KG1 (cell line): ENCODE measurements around the gene NPC1.
"Not testable (repeated sequence)": the region's sequence is repeated elsewhere in the genome, so short reads cannot be mapped to it uniquely, and the experiment has no call there.

Experiments
- DNase-seq: peaks from one replicate; lab custom pipeline; 2025; lab: John Stamatoyannopoulos, UW

The NPC1 gene

GRCh38 chr18:23523429-23524212 lies 62.7 kb downstream of the NPC1 start:
- DNase-seq, result no peak

GRCh38 chr18:23521907-23522306 lies 64.4 kb downstream of the NPC1 start:
- no peak for DNase-seq

- DNase-seq, result no peak
Observed at GRCh38 chr18:23521271-23521670, 65.0 kb downstream of the NPC1 start.

- DNase-seq, result no peak
Observed at GRCh38 chr18:23519734-23520133, 66.6 kb downstream of the NPC1 start.

GRCh38 chr18:23515911-23516546 lies 70.3 kb downstream of the NPC1 start:
- peak; percentile 51 for DNase-seq

- DNase-seq, result no peak
Observed at GRCh38 chr18:23512641-23513040, 73.7 kb downstream of the NPC1 start.

- not testable (repeated sequence) for DNase-seq
Observed at GRCh38 chr18:23512216-23512615, 74.1 kb downstream of the NPC1 start.

GRCh38 chr18:23510923-23511322 lies 75.4 kb downstream of the NPC1 start:
- DNase-seq, result not testable (repeated sequence)

GRCh38 chr18:23506393-23506792 lies 79.9 kb downstream of the NPC1 start:
- no peak for DNase-seq

- DNase-seq, result no peak
Observed at GRCh38 chr18:23504720-23505119, 81.6 kb downstream of the NPC1 start.

GRCh38 chr18:23503963-23504344 lies 82.4 kb downstream of the NPC1 start:
- DNase-seq, result no peak

- DNase-seq, result peak; percentile 90
Observed at GRCh38 chr18:23503038-23503962, 83.0 kb downstream of the NPC1 start, which contains the start of gene RMC1. RMC1 (plus strand) TSS chr18:23503511; CDS start chr18:23503619, 108 bp downstream.

GRCh38 chr18:23502516-23503037 lies 83.7 kb downstream of the NPC1 start:
- no peak for DNase-seq

- DNase-seq, result no peak
Observed at GRCh38 chr18:23501626-23502025, 84.7 kb downstream of the NPC1 start.

- no peak for DNase-seq
Observed at GRCh38 chr18:23499291-23499781, 87.0 kb downstream of the NPC1 start.

- peak; percentile 65 for DNase-seq
Observed at GRCh38 chr18:23498877-23499276, 87.4 kb downstream of the NPC1 start.

- peak; percentile 30 for DNase-seq
Observed at GRCh38 chr18:23498117-23498516, 88.2 kb downstream of the NPC1 start.

GRCh38 chr18:23495723-23496440 lies 90.4 kb downstream of the NPC1 start:
- no peak for DNase-seq

- no peak for DNase-seq
Observed at GRCh38 chr18:23494992-23495391, 91.3 kb downstream of the NPC1 start.

GRCh38 chr18:23493654-23494053 lies 92.7 kb downstream of the NPC1 start:
- no peak for DNase-seq

GRCh38 chr18:23489586-23489985 lies 96.7 kb downstream of the NPC1 start:
- not testable (repeated sequence) for DNase-seq
